IMR-90 (cell line): ENCODE results near the gene AADACL4. TPM values are rescaled to one million over a fixed set of nuclear protein-coding genes. Genes with fewer than 3 reads are reported as not detected.

Source experiments
- ATAC-seq: fragments of 200-7000 bp; cut with Tn5 transposase; 2 replicates; pipeline ENCODE4 v1.9.1; 2020; ENCODE audit warnings: low read depth, mild to moderate bottlenecking, moderate library complexity
- BruUV-seq: library from RNA; stranded (reverse); fragments of 400-500 nt; replicated peaks from 2 replicates; lab custom pipeline; 2021; lab: Mats Ljungman, UMichigan
- CTCF ChIA-PET: fragments of 300-600 bp; formaldehyde crosslinking; extraction: SDS; loops from one replicate; lab custom pipeline; 2021; ENCODE audit warnings: antibody characterized with exemption; lab: Yijun Ruan, JAX
- POLR2A ChIA-PET: fragments of 300-600 bp; sonication (Branson Sonifier 250); formaldehyde crosslinking; loops from one replicate; lab custom pipeline; 2022; ENCODE audit warnings: antibody characterized with exemption; ENCODE audit not compliant: unreplicated experiment; lab: Charles Lee
- DNase-seq: peaks from one replicate; pipeline ENCODE4 v3.0.0; 2013
- H2AFZ ChIP-seq: replicated peaks from 2 replicates; pipeline ENCODE3; 2013; ENCODE audit warnings: low read length, mild to moderate bottlenecking; ENCODE audit not compliant: poor library complexity
- H2AK5ac ChIP-seq: 2 replicates; pipeline ENCODE4 v1.6.1; 2013; ENCODE audit warnings: low read depth, low read length, inconsistent platforms
- H2AK9ac ChIP-seq: replicated peaks from 2 replicates; pipeline ENCODE3; 2013; ENCODE audit warnings: mild to moderate bottlenecking, low read depth, low read length, moderate library complexity; ENCODE audit not compliant: poor library complexity
- H2BK120ac ChIP-seq: 2 replicates; pipeline ENCODE4 v1.6.1; 2013; ENCODE audit warnings: low read depth, low read length, inconsistent platforms
- H2BK15ac ChIP-seq: 3 replicates; pipeline ENCODE4 v1.6.1; 2013; ENCODE audit warnings: low read depth, low read length, inconsistent platforms
- H2BK20ac ChIP-seq: 2 replicates; pipeline ENCODE4 v1.6.1; 2013; ENCODE audit warnings: low read depth, mild to moderate bottlenecking, inconsistent platforms, low read length, moderate library complexity
- H2BK5ac ChIP-seq: 2 replicates; pipeline ENCODE4 v1.6.1; 2013; ENCODE audit warnings: mild to moderate bottlenecking, low read depth, low read length, inconsistent platforms; ENCODE audit not compliant: poor library complexity, severe bottlenecking
- H3K14ac ChIP-seq: replicated peaks from 2 replicates; pipeline ENCODE4 v1.6.1; 2013; ENCODE audit warnings: low read depth, low read length, inconsistent platforms
- H3K18ac ChIP-seq: 2 replicates; pipeline ENCODE4 v1.6.1; 2013; ENCODE audit warnings: low read depth, low read length, control low read depth
- H3K23ac ChIP-seq: 2 replicates; pipeline ENCODE4 v1.6.1; 2013; ENCODE audit warnings: low read depth, low read length, inconsistent platforms
- H3K27ac ChIP-seq: 2 replicates; pipeline ENCODE4 v1.5.1; 2013; ENCODE audit warnings: mild to moderate bottlenecking, control low read depth, low read length; ENCODE audit not compliant: insufficient read depth
- H3K27me3 ChIP-seq: 2 replicates; pipeline ENCODE4 v1.6.1; 2013; ENCODE audit warnings: low read length; ENCODE audit not compliant: control insufficient read depth, insufficient read depth
- H3K36me3 ChIP-seq: 2 replicates; pipeline ENCODE4 v1.6.1; 2013; ENCODE audit warnings: low read length, mixed read lengths; ENCODE audit not compliant: control insufficient read depth, insufficient read depth
- H3K4ac ChIP-seq: 2 replicates; pipeline ENCODE4 v1.6.1; 2013; ENCODE audit warnings: low read depth, low read length, inconsistent platforms
- H3K4me1 ChIP-seq: 2 replicates; pipeline ENCODE4 v1.6.1; 2013; ENCODE audit warnings: low read length, mixed read lengths; ENCODE audit not compliant: control insufficient read depth, insufficient read depth
- H3K4me2 ChIP-seq: 2 replicates; pipeline ENCODE4 v1.6.1; 2013; ENCODE audit warnings: low read depth, mild to moderate bottlenecking, control low read depth, low read length, moderate library complexity
- H3K4me3 ChIP-seq: 2 replicates; pipeline ENCODE4 v1.5.1; 2013; ENCODE audit warnings: low read depth, mild to moderate bottlenecking, control low read depth, low read length, moderate library complexity; ENCODE audit not compliant: insufficient read depth
- H3K56ac ChIP-seq: 2 replicates; pipeline ENCODE4 v1.6.1; 2013; ENCODE audit warnings: low read length, inconsistent platforms; ENCODE audit not compliant: insufficient read depth; ENCODE audit errors: extremely low read depth
- H3K79me1 ChIP-seq, 2 experiments: 2 replicates each; pipeline ENCODE4 v1.6.1; 2013; ENCODE audit warnings: low read length in 2 of 2, inconsistent platforms in 1 of 2, low read depth in 1 of 2
- H3K9ac ChIP-seq: 2 replicates; pipeline ENCODE4 v1.6.1; 2013; ENCODE audit warnings: low read depth, low read length, control low read depth
- H3K9me1 ChIP-seq: 2 replicates; pipeline ENCODE4 v1.6.1; 2013; ENCODE audit warnings: low read length, inconsistent platforms; ENCODE audit not compliant: insufficient read depth
- H3K9me3 ChIP-seq: 2 replicates; pipeline ENCODE4 v1.6.1; 2013; ENCODE audit warnings: low read length; ENCODE audit not compliant: control insufficient read depth, insufficient read depth
- H4K20me1 ChIP-seq: 2 replicates; pipeline ENCODE4 v1.6.1; 2013; ENCODE audit warnings: low read length, inconsistent platforms; ENCODE audit not compliant: insufficient read depth
- H4K5ac ChIP-seq: 2 replicates; pipeline ENCODE4 v1.6.1; 2013; ENCODE audit warnings: mild to moderate bottlenecking, low read depth, low read length, control low read depth
- H4K8ac ChIP-seq, 2 experiments: 2 replicates each; pipeline ENCODE4 v1.6.1; 2013; ENCODE audit warnings: low read depth in 2 of 2, low read length in 2 of 2, control low read depth in 1 of 2, inconsistent platforms in 1 of 2
- H4K91ac ChIP-seq: 2 replicates; pipeline ENCODE4 v1.6.1; 2013; ENCODE audit warnings: low read depth, low read length, inconsistent platforms; ENCODE audit not compliant: insufficient read depth
- BHLHE40 ChIP-seq: fragments of 150-350 bp; IDR thresholded peaks from 2 replicates; pipeline ENCODE4 v1.6.1; 2016; ENCODE audit warnings: mild to moderate bottlenecking, low read depth, low read length
- CEBPB ChIP-seq: IDR thresholded peaks from 2 replicates; pipeline ENCODE4 v1.6.1; 2012; ENCODE audit warnings: low read depth, low read length, improper control_type of control experiment
- CTCF ChIP-seq: conservative IDR thresholded peaks from 2 replicates; pipeline ENCODE4 v1.5.1; 2012; ENCODE audit warnings: mild to moderate bottlenecking, low read depth, low read length, improper control_type of control experiment
- ELK1 ChIP-seq: fragments of 150-350 bp; IDR thresholded peaks from 2 replicates; pipeline ENCODE4 v1.6.1; 2016; ENCODE audit warnings: low read depth, mild to moderate bottlenecking, low read length, moderate library complexity, borderline replicate concordance
- FOS ChIP-seq: fragments of 150-350 bp; IDR thresholded peaks from 2 replicates; pipeline ENCODE4 v1.6.1; 2016; ENCODE audit warnings: low read depth, low read length
- MAFK ChIP-seq: IDR thresholded peaks from 2 replicates; pipeline ENCODE4 v1.6.1; 2012; ENCODE audit warnings: low read depth, low read length, improper control_type of control experiment
- MAZ ChIP-seq: IDR thresholded peaks from 2 replicates; pipeline ENCODE4 v1.6.1; 2012; ENCODE audit warnings: low read depth, mild to moderate bottlenecking, low read length, improper control_type of control experiment, moderate library complexity, borderline replicate concordance
- MXI1 ChIP-seq: IDR thresholded peaks from 2 replicates; pipeline ENCODE4 v1.6.1; 2012; ENCODE audit warnings: low read depth, mild to moderate bottlenecking, low read length, moderate library complexity, borderline replicate concordance
- NFE2L2 ChIP-seq: fragments of 150-350 bp; IDR thresholded peaks from 2 replicates; pipeline ENCODE4 v1.6.1; 2016; ENCODE audit warnings: low read depth, mild to moderate bottlenecking, low read length
- POLR2A ChIP-seq: IDR thresholded peaks from 2 replicates; pipeline ENCODE4 v1.6.1; 2012; ENCODE audit warnings: mild to moderate bottlenecking, low read depth, low read length
- RAD21 ChIP-seq: IDR thresholded peaks from 2 replicates; pipeline ENCODE4 v1.6.1; 2012; ENCODE audit warnings: low read length, improper control_type of control experiment
- RCOR1 ChIP-seq: IDR thresholded peaks from 2 replicates; pipeline ENCODE4 v1.6.1; 2012; ENCODE audit warnings: mild to moderate bottlenecking, low read length, improper control_type of control experiment; ENCODE audit not compliant: insufficient replicate concordance
- RFX5 ChIP-seq: IDR thresholded peaks from 2 replicates; pipeline ENCODE4 v1.8.0; 2012; ENCODE audit warnings: low read depth, mild to moderate bottlenecking, low read length, moderate library complexity
- SMC3 ChIP-seq: fragments of 150-350 bp; IDR thresholded peaks from 2 replicates; pipeline ENCODE4 v1.6.1; 2016; ENCODE audit warnings: low read depth, mild to moderate bottlenecking, antibody characterized with exemption, low read length, moderate library complexity
- USF2 ChIP-seq: fragments of 150-350 bp; IDR thresholded peaks from 2 replicates; pipeline ENCODE4 v1.6.1; 2017; ENCODE audit warnings: mild to moderate bottlenecking, antibody characterized with exemption, low read length, low read depth
- WGBS, 2 experiments: methylation state at CpG; one replicate each; pipeline versions ENCODE4 v1.1.5 to v1.1.7; 2013; ENCODE audit warnings: missing lambda C conversion rate in 2 of 2; ENCODE audit not compliant: insufficient read length in 1 of 2; ENCODE audit errors: extremely low coverage in 2 of 2; 5-methylcytosine and 5-hydroxymethylcytosine counted together
- dilution Hi-C: fragments of 300-500 bp; cut with HindIII; formaldehyde crosslinking; loops from one replicate; pipeline ENCODE4 v1.14.3; 2018; ENCODE audit warnings: low sequenced_read_pairs; ENCODE audit not compliant: unreplicated experiment
- in situ Hi-C: fragments of 300-500 bp; cut with MboI; formaldehyde crosslinking; loops from 3 replicates; pipeline ENCODE4 v1.14.3; 2019; ENCODE audit warnings: low sequenced_read_pairs, inconsistent platforms, mixed read lengths
- intact Hi-C: fragments of 100-400 bp; cut with micrococcal nuclease; formaldehyde crosslinking; loops from 2 replicates; pipeline ENCODE4 v1.10.0; 2022
- polyA plus RNA-seq, 3 experiments: library from polyadenylated mRNA; depleted of rRNA; stranded (reverse); fragments of >200 nt; gene quantifications; 2 replicates each; pipeline ENCODE4 v1.2.3, GENCODE V29; 2012; ENCODE audit warnings: low replicate concordance in 1 of 3
- total RNA-seq: library from RNA; depleted of rRNA; stranded (reverse); fragments of >200 nt; gene quantifications from 2 replicates; pipeline ENCODE4 v1.2.3, GENCODE V29; 2012

AADACL4 gene
- total and polyA plus RNA-seq, 2 of the 4 experiments (the other 2 are of a cell fraction): not detected

GRCh38 chr1:12711536-12711935, 67.7 kb downstream of the AADACL4 start:
- H2AFZ ChIP-seq: no peak overlapping the region
- in situ Hi-C loops (no loop called here), dilution Hi-C loops (no loop called here), intact Hi-C loops (no loop called here)
- no CpG with 5 or more reads among the region's 3 CpGs for WGBS, 2 experiments
- no peak overlapping the region for H3K4ac ChIP-seq
- no peaks in the 10 kb centered on the region for H3K4me1 ChIP-seq
- no peak overlapping the region for H3K4me2 ChIP-seq
- no peaks in the 10 kb centered on the region for H3K9me1 ChIP-seq
- ChIA-PET POLR2A (no interaction called here), CTCF (no interaction called here)
- H3K14ac ChIP-seq: no peak overlapping the region
- H2AK9ac ChIP-seq: no peak overlapping the region
- no peaks in the 10 kb centered on the region for H3K79me1 ChIP-seq
- TF ChIP-seq USF2 (no peak), RFX5 (no peak), MAZ (no peak), CTCF (no peak), ELK1 (no peak), FOS (no peak), BHLHE40 (no peak), POLR2A (no peak), NFE2L2 (no peak), RAD21 (no peak), CEBPB (no peak), MXI1 (no peak), RCOR1 (no peak), SMC3 (no peak), MAFK (no peak)
- no peak overlapping the region for H3K27ac ChIP-seq
- ATAC-seq: no peak
- H3K56ac ChIP-seq: no peak overlapping the region
- BruUV-seq: no TSS peak
- no peak overlapping the region for H4K5ac ChIP-seq
- no peak overlapping the region for H2BK15ac ChIP-seq
- no peak overlapping the region for H4K8ac ChIP-seq
- no peak overlapping the region for H3K23ac ChIP-seq
- no peak overlapping the region for H2BK120ac ChIP-seq
- H3K4me3 ChIP-seq: no peak overlapping the region
- H3K36me3 ChIP-seq: no peaks in the 10 kb centered on the region
- no peak for DNase-seq
- no peaks in the 10 kb centered on the region for H4K20me1 ChIP-seq
- H2AK5ac ChIP-seq: no peak overlapping the region
- no peak overlapping the region for H3K9ac ChIP-seq
- no peak overlapping the region for H2BK5ac ChIP-seq
- H3K18ac ChIP-seq: no peak overlapping the region
- H3K9me3 ChIP-seq: no peaks in the 10 kb centered on the region
- no peak overlapping the region for H2BK20ac ChIP-seq
- H4K91ac ChIP-seq: no peak overlapping the region
- H3K27me3 ChIP-seq: no peaks in the 10 kb centered on the region
